GM23248 (cell line): Measurements from ENCODE around the gene ZBTB7C. TPM values are rescaled to one million over a fixed set of nuclear protein-coding genes. Genes with fewer than 3 reads are reported as not detected.

Experiments used
- DNase-seq: peaks from one replicate; pipeline ENCODE4 v3.0.0-alpha.2; 2015
- H2AFZ ChIP-seq: fragments of 200-600 bp; sonication (generic); 2 replicates; pipeline ENCODE4 v1.6.1; 2016; ENCODE audit warnings: antibody characterized with exemption
- H3F3A ChIP-seq: fragments of 200-600 bp; sonication (generic); 2 replicates; pipeline ENCODE4 v1.6.1; 2016; ENCODE audit warnings: mild to moderate bottlenecking, antibody characterized with exemption, mixed run types; ENCODE audit not compliant: insufficient read depth
- H3K27ac ChIP-seq: fragments of 200-600 bp; sonication (generic); 2 replicates; pipeline ENCODE4 v1.5.1; 2016; ENCODE audit warnings: mild to moderate bottlenecking
- H3K27me3 ChIP-seq: fragments of 200-600 bp; sonication (generic); replicated peaks from 2 replicates; pipeline ENCODE4 v1.6.1; 2016; ENCODE audit warnings: mild to moderate bottlenecking; ENCODE audit not compliant: insufficient read depth
- H3K36me3 ChIP-seq: fragments of 200-600 bp; sonication (generic); 2 replicates; pipeline ENCODE4 v1.6.1; 2016; ENCODE audit warnings: low read depth, mild to moderate bottlenecking
- H3K4me1 ChIP-seq: fragments of 200-600 bp; sonication (generic); 2 replicates; pipeline ENCODE4 v1.6.1; 2016; ENCODE audit warnings: mild to moderate bottlenecking; ENCODE audit not compliant: insufficient read depth
- H3K4me2 ChIP-seq: fragments of 200-600 bp; sonication (generic); one replicate; pipeline ENCODE4 v1.6.1; 2016; ENCODE audit warnings: mild to moderate bottlenecking; ENCODE audit not compliant: unreplicated experiment
- H3K4me3 ChIP-seq: fragments of 200-600 bp; sonication (generic); 2 replicates; pipeline ENCODE4 v1.5.1; 2016; ENCODE audit warnings: mild to moderate bottlenecking
- H3K79me2 ChIP-seq: fragments of 200-600 bp; sonication (generic); 2 replicates; pipeline ENCODE4 v1.6.1; 2016; ENCODE audit warnings: mild to moderate bottlenecking; ENCODE audit not compliant: insufficient read depth
- H3K9ac ChIP-seq: fragments of 200-600 bp; sonication (generic); 2 replicates; pipeline ENCODE4 v1.6.1; 2016; ENCODE audit warnings: mild to moderate bottlenecking
- H3K9me2 ChIP-seq: fragments of 200-600 bp; sonication (generic); 2 replicates; pipeline ENCODE4 v1.6.1; 2016; ENCODE audit warnings: mixed run types, mild to moderate bottlenecking, moderate library complexity; ENCODE audit not compliant: insufficient read depth
- H3K9me3 ChIP-seq: fragments of 200-600 bp; sonication (generic); one replicate; pipeline ENCODE4 v1.6.1; 2017; ENCODE audit warnings: low read depth
- H4K20me1 ChIP-seq: fragments of 200-600 bp; sonication (generic); 2 replicates; pipeline ENCODE4 v1.6.0; 2016; ENCODE audit not compliant: insufficient read depth
- EZH2 ChIP-seq: fragments of 200-600 bp; sonication (generic); IDR thresholded peaks from 2 replicates; pipeline ENCODE4 v1.6.1; 2018; ENCODE audit warnings: antibody characterized with exemption, mild to moderate bottlenecking; ENCODE audit not compliant: insufficient read depth, poor library complexity, severe bottlenecking
- EZH2phosphoT487 ChIP-seq: fragments of 200-600 bp; sonication (generic); IDR thresholded peaks from 2 replicates; pipeline ENCODE4 v1.6.1; 2018; ENCODE audit warnings: antibody characterized with exemption, moderate library complexity, mild to moderate bottlenecking, low read depth; ENCODE audit not compliant: insufficient read depth
- WGBS, 2 experiments: methylation state at CpG; one replicate each; pipeline ENCODE4 v1.1.6; 2015 to 2017; ENCODE audit warnings: low lambda C conversion rate in 2 of 2, low coverage in 1 of 2; ENCODE audit errors: missing lambda C conversion rate in 2 of 2; 5-methylcytosine and 5-hydroxymethylcytosine counted together
- in situ Hi-C: fragments of 300-500 bp; cut with MboI; formaldehyde crosslinking; loops from 2 replicates; pipeline ENCODE4 v1.15.0; 2020
- polyA plus RNA-seq: library from polyadenylated mRNA; unstranded; fragments of >200 nt; fragmentation: Nextera tagmentation; extraction: Ambion mirVana; gene quantifications from 2 replicates; pipeline ENCODE4 v1.2.1, GENCODE V29; 2016
- total RNA-seq: library from RNA; depleted of rRNA; stranded (reverse); fragments of >200 nt; shearing (Covaris generic); gene quantifications from 2 replicates; pipeline ENCODE4 v1.2.3, GENCODE V29; 2014

ZBTB7C gene
- total and polyA plus RNA-seq, 2 experiments from 2014 or later, result not detected

- H3K9ac ChIP-seq, result no peak overlapping the region
- no peaks in the 10 kb centered on the region for H3K9me2 ChIP-seq
- no peaks in the 10 kb centered on the region for H3K4me1 ChIP-seq
- 57 to 71% methylated on average over 3 of the region's 3 CpGs for WGBS, 2 experiments
- no peak overlapping the region for H3K4me2 ChIP-seq
- H3K79me2 ChIP-seq, result no peaks in the 10 kb centered on the region
- no peak overlapping the region for H2AFZ ChIP-seq
- DNase-seq, result no peak
- no peaks in the 10 kb centered on the region for H4K20me1 ChIP-seq
- H3K27me3 ChIP-seq, result peaks cover 23% of the 10 kb centered on the region; the same call in 1 of the 2 replicates
- TF ChIP-seq EZH2, result no peak
- H3K27ac ChIP-seq, result no peak overlapping the region
- H3K9me3 ChIP-seq, result no peaks in the 10 kb centered on the region
- no peaks in the 10 kb centered on the region for H3F3A ChIP-seq
- H3K36me3 ChIP-seq, result no peaks in the 10 kb centered on the region
- in situ Hi-C loops, result no loop called here
- H3K4me3 ChIP-seq, result no peak overlapping the region
These were observed 348.2 kb downstream of the ZBTB7C start for GRCh38 chr18:48060970-48061369.

- H3K27ac ChIP-seq, result no peak overlapping the region
- no peak overlapping the region for H3K9ac ChIP-seq
- no peak for DNase-seq
- H3F3A ChIP-seq, result no peaks in the 10 kb centered on the region
- no peaks in the 10 kb centered on the region for H3K9me3 ChIP-seq
- H3K9me2 ChIP-seq, result no peaks in the 10 kb centered on the region
- TF ChIP-seq EZH2 (no peak), EZH2phosphoT487 (no peak)
- 62 to 63% methylated on average over 4 of the region's 4 CpGs for WGBS, 2 experiments
- H3K4me2 ChIP-seq, result no peak overlapping the region
- in situ Hi-C loops, result no loop called here
- H3K79me2 ChIP-seq, result no peaks in the 10 kb centered on the region
- no peak overlapping the region for H2AFZ ChIP-seq
- no peaks in the 10 kb centered on the region for H4K20me1 ChIP-seq
- H3K4me3 ChIP-seq, result no peak overlapping the region
- H3K27me3 ChIP-seq, result peaks cover 27% of the 10 kb centered on the region; the same call in 1 of the 2 replicates
- no peaks in the 10 kb centered on the region for H3K4me1 ChIP-seq
- no peaks in the 10 kb centered on the region for H3K36me3 ChIP-seq
These were observed 348.8 kb downstream of the ZBTB7C start for GRCh38 chr18:48060346-48060745.

DNA sequence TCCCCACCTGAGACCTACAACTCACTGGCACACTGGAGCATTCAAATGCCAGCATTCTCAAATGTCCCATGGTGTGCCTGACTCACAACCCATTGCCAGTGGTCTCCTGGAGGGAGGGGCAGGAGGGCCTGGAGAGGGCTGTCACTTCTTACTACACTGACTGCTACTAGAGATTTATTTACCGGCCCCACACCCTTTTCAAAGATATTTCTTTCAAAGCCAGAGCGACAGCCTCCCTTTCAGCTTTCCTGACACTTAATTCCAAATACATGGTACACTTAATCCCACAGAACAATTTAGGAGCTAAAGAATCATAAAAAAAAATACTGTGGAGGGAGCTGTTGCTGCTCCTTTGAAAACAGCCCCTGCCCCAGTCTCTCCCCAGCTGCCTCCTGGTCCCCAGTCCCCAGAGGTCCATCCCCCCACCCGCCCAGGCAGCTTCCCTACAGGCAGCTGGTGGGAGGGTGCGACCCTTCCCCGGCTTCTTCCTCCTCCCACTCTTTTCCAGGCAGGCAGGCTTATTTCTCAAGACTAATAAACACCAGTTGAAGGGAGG, 349.6 kb downstream of the ZBTB7C start:
- Histone ChIP-seq H3K36me3 (no peaks in the 10 kb centered on the region), H3K27me3 (peaks cover 27% of the 10 kb centered on the region; the same call in 1 of the 2 replicates)

GRCh38 chr18:48058486-48058885, 350.7 kb downstream of the ZBTB7C start:
- in situ Hi-C loops, result no loop called here
- H3K27me3 ChIP-seq, result peaks cover 29% of the 10 kb centered on the region; the same call in 1 of the 2 replicates
- H3K36me3 ChIP-seq, result no peaks in the 10 kb centered on the region
- no peaks in the 10 kb centered on the region for H3K4me1 ChIP-seq
- no peak overlapping the region for H3K4me2 ChIP-seq
- no peaks in the 10 kb centered on the region for H3K9me3 ChIP-seq
- DNase-seq, result no peak
- no peaks in the 10 kb centered on the region for H3K79me2 ChIP-seq
- H2AFZ ChIP-seq, result no peak overlapping the region
- H4K20me1 ChIP-seq, result no peaks in the 10 kb centered on the region
- no peaks in the 10 kb centered on the region for H3F3A ChIP-seq
- no peak overlapping the region for H3K27ac ChIP-seq
- H3K9ac ChIP-seq, result no peak overlapping the region
- H3K9me2 ChIP-seq, result no peaks in the 10 kb centered on the region
- TF ChIP-seq EZH2 (no peak), EZH2phosphoT487 (no peak)
- WGBS, 2 experiments, result 65 to 71% methylated on average over 4 to 6 of the region's 6 CpGs
- H3K4me3 ChIP-seq, result no peak overlapping the region

More for the DNA sequence above, 349.6 kb downstream of the ZBTB7C start:
- Histone ChIP-seq H3K27ac (no peak overlapping the region), H3K79me2 (no peaks in the 10 kb centered on the region), H3K9ac (no peak overlapping the region), H2AFZ (no peak overlapping the region), H3K4me3 (no peak overlapping the region), H3F3A (no peaks in the 10 kb centered on the region), H3K4me1 (no peaks in the 10 kb centered on the region), H4K20me1 (no peaks in the 10 kb centered on the region), H3K9me3 (no peaks in the 10 kb centered on the region), H3K4me2 (no peak overlapping the region), H3K9me2 (no peaks in the 10 kb centered on the region)
- TF ChIP-seq EZH2, result no peak
- no peak for TF ChIP-seq EZH2phosphoT487
- in situ Hi-C loops, result no loop called here
- no peak for DNase-seq
- WGBS, 2 experiments, result 7 to 8% methylated on average over 4 to 5 of the region's 5 CpGs

- Histone ChIP-seq H3K79me2 (no peaks in the 10 kb centered on the region), H3K4me2 (no peak overlapping the region), H3K4me1 (no peaks in the 10 kb centered on the region), H3K4me3 (no peak overlapping the region), H3K9ac (no peak overlapping the region), H3K9me2 (no peaks in the 10 kb centered on the region), H3K9me3 (no peaks in the 10 kb centered on the region), H3K36me3 (no peaks in the 10 kb centered on the region), H3K27ac (no peak overlapping the region), H3F3A (no peaks in the 10 kb centered on the region), H2AFZ (no peak overlapping the region), H3K27me3 (peaks cover 37% of the 10 kb centered on the region; the same call in 1 of the 2 replicates), H4K20me1 (no peaks in the 10 kb centered on the region)
- no peak for DNase-seq
- in situ Hi-C loops, result no loop called here
- TF ChIP-seq EZH2 (no peak), EZH2phosphoT487 (no peak)
These were observed 352.2 kb downstream of the ZBTB7C start for GRCh38 chr18:48057018-48057417.
